Myocyte (in vitro differentiated cells): ENCODE measurements around the gene MTREX. TPM values are rescaled to one million over a fixed set of nuclear protein-coding genes. Genes with fewer than 3 reads are reported as not detected.

Source experiments
- DNase-seq: peaks from one replicate; pipeline ENCODE4 v3.0.0-alpha.2; 2012; ENCODE audit warnings: low read depth
- total RNA-seq: library from RNA; depleted of rRNA; stranded (reverse); fragments of >200 nt; gene quantifications from 2 replicates; pipeline ENCODE4 v1.2.3, GENCODE V29; 2014

Gene MTREX
- total RNA-seq, 1 donor from 2014 or later, result 87.7 TPM

DNA sequence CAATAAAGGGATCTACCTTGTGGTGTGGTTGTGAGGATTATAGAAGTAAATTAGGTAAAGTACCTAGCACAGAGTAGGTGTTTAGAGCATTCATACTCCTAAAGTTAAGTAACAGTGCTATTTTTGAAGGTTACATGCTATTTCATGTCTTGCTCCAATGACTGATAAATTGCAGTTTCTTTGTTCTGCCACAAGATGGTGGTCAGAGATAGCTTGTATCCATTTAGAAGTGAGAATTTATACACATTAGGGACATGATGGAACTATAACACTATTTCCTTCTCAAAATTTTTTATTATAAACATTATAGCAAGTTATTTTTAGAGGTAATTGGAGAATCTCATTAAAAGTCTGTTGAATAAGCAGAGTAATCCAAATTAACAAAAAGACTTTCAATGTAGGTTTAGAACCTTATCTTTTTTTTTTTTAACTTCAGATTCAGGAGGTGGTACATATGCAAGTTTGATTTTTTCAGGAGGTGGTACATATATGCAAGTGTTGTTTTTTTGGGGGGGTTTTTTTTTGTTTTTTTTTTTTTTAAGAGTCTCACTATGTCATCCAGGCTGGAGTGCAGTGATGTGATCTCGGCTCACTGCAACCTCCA is 17.1 kb downstream of the MTREX start:
- peak; percentile 39 for DNase-seq

- DNase-seq, result no peak
Measured at GRCh38 chr5:55325621-55326020, 17.8 kb downstream of the MTREX start.

DNA sequence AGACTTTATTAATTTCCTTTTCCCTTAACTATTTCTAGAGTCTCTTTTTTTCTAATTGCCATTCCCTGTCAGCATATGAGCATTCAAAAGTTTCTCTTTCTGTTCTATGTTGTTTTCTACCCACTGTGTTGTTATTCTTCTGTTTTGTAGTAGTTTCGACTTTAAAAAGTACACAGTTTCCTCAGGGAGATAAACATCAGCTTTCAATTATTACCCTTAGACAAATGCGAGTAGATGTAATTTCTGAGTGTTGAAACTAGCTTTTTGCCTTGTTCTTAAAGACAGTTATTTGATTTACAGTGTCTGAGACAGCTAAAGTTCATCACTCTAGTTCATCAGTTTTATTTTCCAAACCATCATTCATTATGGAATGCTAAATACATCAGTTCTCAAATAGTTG is 19.5 kb downstream of the MTREX start:
- no peak for DNase-seq

- no peak for DNase-seq
Measured at GRCh38 chr5:55331321-55331720, 23.5 kb downstream of the MTREX start.

- no peak for DNase-seq
Measured at GRCh38 chr5:55333017-55333416, 25.2 kb downstream of the MTREX start.

- no peak for DNase-seq
Measured at GRCh38 chr5:55333811-55334210, 26.0 kb downstream of the MTREX start.

DNA sequence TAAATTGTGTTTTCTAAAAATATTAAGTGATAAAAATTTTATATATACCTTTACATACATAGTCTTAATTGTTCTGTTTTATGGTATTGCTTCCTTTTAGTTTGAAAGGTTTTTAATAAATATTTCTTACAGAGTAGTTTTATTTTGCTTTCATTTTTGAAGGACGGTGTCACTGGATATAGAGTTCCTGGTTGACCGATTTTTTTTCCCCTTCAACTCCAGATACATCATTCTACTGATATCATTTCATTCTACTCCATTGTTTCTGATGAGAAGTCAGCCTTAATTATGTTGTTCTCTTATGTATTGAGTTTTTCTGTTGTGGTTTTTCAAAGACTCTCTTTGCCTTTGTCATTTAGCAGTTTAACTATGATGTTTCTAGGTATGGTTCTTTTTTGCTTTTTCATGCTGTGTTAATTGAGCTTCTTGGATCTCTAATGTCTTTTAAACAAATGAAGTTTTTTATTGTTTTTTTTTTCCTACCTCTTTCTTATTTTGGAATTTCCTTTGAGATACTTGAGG is 30.4 kb downstream of the MTREX start:
- DNase-seq, result no peak

- no peak for DNase-seq
Measured at GRCh38 chr5:55338810-55339243, 31.0 kb downstream of the MTREX start.

DNA sequence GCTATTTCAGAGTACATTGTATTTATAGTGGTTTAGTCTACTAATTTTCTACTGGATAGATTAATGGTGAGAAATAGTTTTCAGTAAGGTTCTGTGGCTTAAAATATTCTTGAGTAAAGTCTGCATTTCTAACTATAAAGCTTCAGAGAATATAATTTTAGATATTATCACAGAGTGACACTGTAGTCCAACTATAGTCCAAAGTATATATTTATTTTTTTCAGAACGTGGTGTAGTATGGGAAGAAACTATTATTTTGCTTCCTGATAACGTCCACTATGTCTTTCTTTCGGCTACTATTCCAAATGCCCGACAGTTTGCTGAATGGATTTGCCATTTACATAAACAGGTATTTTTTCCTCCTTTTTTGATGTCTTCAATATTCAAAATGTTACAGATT is 35.3 kb downstream of the MTREX start:
- no peak for DNase-seq

GRCh38 chr5:55343609-55344008 is 35.8 kb downstream of the MTREX start:
- no peak for DNase-seq

DNA sequence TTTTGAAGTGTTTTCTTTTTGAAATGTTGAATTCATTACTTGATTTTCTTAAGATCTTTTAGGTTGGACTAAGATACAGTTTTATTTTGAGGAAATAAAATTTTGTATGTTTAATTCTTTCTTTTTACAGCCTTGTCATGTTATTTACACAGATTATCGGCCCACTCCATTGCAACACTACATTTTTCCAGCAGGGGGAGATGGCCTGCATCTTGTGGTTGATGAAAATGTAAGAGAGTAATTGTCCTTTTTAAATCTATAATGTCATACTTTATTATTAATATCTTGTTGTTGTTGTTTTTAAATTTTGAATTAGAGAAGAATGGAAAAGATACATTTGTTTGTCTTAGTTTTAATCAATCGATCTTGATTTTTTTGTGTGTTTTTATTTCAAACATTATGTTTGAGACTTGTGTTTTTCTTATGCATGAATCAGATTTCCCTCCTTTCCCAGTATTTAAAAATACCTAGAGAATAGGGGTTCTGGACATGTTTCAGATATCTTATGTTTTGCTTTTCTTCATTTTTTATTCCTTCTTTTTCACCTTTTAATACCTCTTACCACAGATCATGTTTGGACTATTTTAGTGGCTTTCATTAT is 36.7 kb downstream of the MTREX start:
- peak; percentile 76 for DNase-seq

- no peak for DNase-seq
Measured at GRCh38 chr5:55345327-55345726, 37.5 kb downstream of the MTREX start.

GRCh38 chr5:55347786-55348185 is 40.0 kb downstream of the MTREX start:
- no peak for DNase-seq

GRCh38 chr5:55350754-55351153 is 43.0 kb downstream of the MTREX start:
- DNase-seq, result no peak

GRCh38 chr5:55356896-55357295 is 49.1 kb downstream of the MTREX start:
- no peak for DNase-seq

DNA sequence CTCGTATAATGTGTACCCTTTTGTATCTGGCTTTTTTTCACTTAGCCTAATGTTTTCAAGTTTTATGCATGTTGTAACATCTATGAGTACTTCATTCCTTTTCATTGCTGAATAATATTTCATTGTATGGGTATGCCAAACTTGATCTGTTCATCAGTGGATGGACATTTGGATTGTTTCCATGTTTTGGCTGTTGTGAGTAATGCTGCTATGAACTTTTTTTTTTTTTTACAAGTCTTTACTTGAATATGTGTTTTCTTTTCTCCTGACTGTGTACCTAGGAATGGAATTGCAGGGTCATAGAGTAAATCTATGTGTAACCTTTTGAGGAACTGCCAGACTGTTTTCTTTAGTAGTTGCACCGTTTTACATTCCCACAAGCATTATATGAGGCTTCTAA is 52.4 kb downstream of the MTREX start:
- no peak for DNase-seq

DNA sequence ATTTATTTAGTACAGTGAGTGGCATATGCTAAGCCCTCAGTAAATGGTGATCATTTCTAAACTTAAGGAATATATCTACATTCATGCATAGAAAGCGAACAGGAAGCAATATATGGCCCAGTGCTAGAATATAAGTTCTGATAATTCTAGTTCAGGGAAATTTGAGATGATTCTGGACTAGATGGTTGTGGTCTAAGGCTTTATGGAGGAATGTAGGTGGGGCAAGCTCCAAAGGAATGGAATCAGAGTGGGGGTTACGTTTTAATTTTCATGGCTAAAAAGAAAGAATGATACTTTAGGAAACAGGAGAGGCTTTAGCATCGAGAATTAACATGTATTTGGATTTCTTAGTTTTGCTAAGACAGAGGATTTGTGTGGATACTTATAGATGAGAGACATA is 56.1 kb downstream of the MTREX start:
- DNase-seq, result peak; percentile 67

GRCh38 chr5:55364537-55365055 is 56.8 kb downstream of the MTREX start:
- peak; percentile 16 for DNase-seq

DNA sequence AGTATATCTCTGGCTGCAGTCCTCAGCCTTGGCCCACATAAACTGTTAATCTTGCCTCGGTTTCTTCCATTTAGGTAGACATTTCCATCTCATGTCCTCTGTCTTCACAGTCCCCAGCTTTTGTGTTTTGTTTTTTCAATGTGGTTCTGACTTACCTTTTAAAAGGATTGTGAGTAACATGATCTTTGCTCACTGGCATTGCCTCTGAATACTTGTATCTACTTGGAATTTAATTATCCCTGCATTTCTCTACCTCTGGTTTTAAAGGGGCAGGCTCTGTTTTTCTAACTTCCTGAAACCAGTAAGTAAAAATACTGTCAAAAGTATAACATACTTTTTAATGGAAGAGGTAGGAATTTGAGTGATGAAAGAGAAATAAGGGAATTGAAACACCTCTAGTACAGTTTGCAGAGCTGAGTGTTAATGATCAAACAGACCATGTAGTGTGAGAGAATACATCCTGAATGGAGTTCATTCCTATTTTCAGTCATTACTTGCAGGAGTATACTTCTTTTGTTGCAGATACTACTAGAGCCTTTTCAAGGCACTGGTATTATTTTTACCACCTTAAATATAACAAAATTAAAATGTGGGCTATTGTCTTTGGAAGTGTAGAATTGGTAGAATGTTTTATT is 62.6 kb downstream of the MTREX start:
- DNase-seq, result no peak

DNA sequence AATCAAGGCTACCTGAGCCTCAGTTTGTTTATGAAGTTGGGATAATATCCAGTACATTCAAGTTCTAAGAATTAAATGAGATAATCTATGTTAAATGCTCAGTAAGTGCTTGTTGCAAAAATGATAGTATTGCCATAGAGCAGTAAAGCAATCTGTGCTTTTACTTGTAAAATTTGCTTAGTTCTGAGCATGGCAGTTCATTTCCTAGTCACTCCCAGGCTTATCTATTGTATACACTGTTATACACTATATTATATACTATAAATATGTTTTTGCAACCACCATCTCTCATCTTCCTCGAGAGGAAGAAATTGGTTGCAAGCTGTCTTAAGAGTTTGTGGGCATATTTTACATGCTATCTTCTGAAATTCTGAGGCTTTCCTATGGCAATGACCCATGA is 63.4 kb downstream of the MTREX start:
- no peak for DNase-seq

- DNase-seq, result no peak
Measured at GRCh38 chr5:55372130-55372925, 64.5 kb downstream of the MTREX start.

DNA sequence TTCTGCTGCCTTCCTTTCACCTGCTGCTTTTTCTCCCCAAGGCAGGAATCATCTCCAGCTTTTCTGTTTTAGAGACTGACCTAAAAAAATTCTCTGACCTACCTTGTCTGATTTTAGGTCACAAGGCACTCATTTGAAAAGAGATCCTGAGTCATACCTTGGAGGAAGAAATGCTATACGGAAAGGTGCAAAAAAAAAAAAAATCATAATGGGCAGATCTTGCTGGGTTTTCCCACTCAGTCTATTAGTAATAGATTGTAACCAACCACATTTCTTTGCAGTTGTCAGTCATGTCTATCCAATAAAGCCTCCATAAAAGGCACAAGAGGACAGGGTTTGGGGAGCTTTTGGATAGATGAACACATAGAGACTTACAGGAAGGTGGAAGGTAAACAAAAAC is 70.0 kb downstream of the MTREX start:
- no peak for DNase-seq
